ENCODE measurements around the gene CLPTM1.
"Not testable (repeated sequence)": the region's sequence is repeated elsewhere in the genome, so short reads cannot be mapped to it uniquely, and the experiment has no call there.

Gene CLPTM1

DNA sequence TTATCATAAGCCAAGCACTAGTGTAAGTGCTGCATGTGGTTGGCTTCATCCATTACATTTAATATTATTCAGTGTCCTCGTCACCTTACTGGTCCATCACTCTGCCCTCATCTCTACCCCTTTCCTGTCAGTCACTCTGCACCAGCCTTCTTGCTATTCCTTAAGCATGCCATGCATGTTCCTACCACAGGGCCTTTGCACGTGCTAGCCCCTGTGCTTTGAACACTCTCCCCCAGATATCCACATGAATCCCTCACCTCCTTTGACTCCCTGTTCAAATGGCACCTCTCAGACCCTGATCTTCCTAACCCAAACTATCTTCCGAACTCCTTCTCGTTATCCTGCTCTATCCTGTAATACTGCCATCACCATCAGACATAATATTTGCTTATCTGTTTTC is 42.8 kb downstream of the CLPTM1 start:
- Histone ChIP-seq H3K27ac (no peak overlapping the region), H3K9me3 (ENCODE audit: low read depth, low read length) (no peaks in the 10 kb centered on the region)
- TF ChIP-seq EZH2 (IDR thresholded peaks at IDR 0.05) (no peak), POLR2AphosphoS5 (IDR thresholded peaks at IDR 0.05; ENCODE audit: borderline replicate concordance, low read depth, low read length) (no peak), FOXP2 (optimal IDR thresholded peaks at IDR 0.05; ENCODE audit: control extremely low read depth, extremely low read length, insufficient read depth) (no peak)

GRCh38 chr19:44999131-44999925 is 44.1 kb downstream of the CLPTM1 start:
- not testable (repeated sequence) for H3K9me3 ChIP-seq (ENCODE audit: low read depth, low read length); H3K9ac ChIP-seq (ENCODE audit: insufficient read length)

More for the DNA sequence above, 42.8 kb downstream of the CLPTM1 start:
- no peak overlapping the region for H3K9ac ChIP-seq (ENCODE audit: insufficient read length)
- no peak overlapping the region for H3K4me3 ChIP-seq
- H3K36me3 ChIP-seq (ENCODE audit: insufficient read depth, low read length), result no peaks in the 10 kb centered on the region
- DNase-seq (ENCODE audit: low read depth, low spot score), result no peak

DNA sequence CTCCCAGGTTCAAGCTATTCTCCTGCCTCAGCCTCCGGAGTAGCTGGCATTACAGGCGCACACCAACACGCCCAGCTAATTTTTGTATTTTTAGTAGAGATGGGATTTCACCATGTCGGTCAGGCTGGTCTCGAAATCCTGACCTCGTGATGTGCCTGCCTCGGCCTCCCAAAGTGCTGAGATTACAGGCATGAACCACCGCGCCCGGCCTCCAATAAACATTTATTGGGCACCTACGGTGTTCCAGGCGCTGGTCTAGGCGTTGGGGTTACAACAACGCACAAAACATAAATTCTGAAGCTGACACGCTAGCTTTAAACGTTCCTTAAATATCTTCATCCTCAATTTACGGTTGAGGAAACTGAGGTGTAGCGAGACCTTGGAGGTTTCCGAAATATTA is 45.5 kb downstream of the CLPTM1 start:
- H3K9me3 ChIP-seq (ENCODE audit: low read depth, low read length); H3K27ac ChIP-seq; DNase-seq (ENCODE audit: low read depth, low spot score); H3K36me3 ChIP-seq (ENCODE audit: insufficient read depth, low read length): not testable (repeated sequence)
- peak overlapping the region; percentile 29 for H3K9ac ChIP-seq (ENCODE audit: insufficient read length)
- peak overlapping the region; percentile 81 for H3K4me3 ChIP-seq

More at GRCh38 chr19:44999131-44999925, 44.1 kb downstream of the CLPTM1 start:
- DNase-seq (ENCODE audit: low read depth, low spot score); H3K36me3 ChIP-seq (ENCODE audit: insufficient read depth, low read length); H3K27ac ChIP-seq; H3K4me3 ChIP-seq: not testable (repeated sequence)

DNA sequence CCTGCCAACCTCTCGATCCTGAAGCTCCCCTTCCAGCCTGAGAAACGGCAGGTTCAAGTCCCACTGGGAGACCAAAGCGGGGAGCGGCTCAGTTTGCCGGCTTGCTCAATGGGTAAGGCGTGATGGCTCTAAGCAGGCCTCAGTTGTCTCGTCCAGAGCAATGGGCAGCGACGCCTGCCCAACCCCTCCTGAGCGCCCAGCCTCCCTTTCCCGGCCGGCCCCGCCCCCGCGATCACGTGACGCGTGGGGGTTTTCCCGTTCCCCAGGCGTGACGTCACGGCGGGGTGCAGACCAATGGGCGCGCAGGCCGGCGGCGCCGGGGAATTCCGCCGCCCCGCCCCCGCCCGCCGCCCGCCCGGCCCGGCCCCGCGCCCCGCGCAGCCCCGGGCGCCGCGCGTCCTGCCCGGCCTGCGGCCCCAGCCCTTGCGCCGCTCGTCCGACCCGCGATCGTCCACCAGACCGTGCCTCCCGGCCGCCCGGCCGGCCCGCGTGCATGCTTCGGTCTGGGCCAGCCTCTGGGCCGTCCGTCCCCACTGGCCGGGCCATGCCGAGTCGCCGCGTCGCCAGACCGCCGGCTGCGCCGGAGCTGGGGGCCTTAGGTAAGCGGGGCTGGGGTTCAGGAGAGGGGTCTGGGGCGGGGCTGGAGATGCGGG is 46.0 kb downstream of the CLPTM1 start, which contains the start of gene RELB:
Gene RELB, plus strand, starts transcription at position 378 of the 653 bp plus-strand sequence. Its CDS starts 116 bp downstream, at position 494.
- peak within 1 kb of the TSS; percentile 86 for H3K4me3 ChIP-seq
- H3K9me3 ChIP-seq (ENCODE audit: low read depth, low read length), result no peaks in the 10 kb centered on the region
- no peak for TF ChIP-seq POLR2AphosphoS5 (IDR thresholded peaks at IDR 0.05; ENCODE audit: borderline replicate concordance, low read depth, low read length)
- TF ChIP-seq FOXP2 (optimal IDR thresholded peaks at IDR 0.05; ENCODE audit: control extremely low read depth, extremely low read length, insufficient read depth), result no peak
- DNase-seq (ENCODE audit: low read depth, low spot score), result no peak
- peak within 1 kb of the TSS; percentile 42; the same call in 1 of the 2 replicates for H3K27ac ChIP-seq
- H3K9ac ChIP-seq (ENCODE audit: insufficient read length), result peak within 1 kb of the TSS; percentile 59
- no peaks in the 10 kb centered on the region for H3K36me3 ChIP-seq (ENCODE audit: insufficient read depth, low read length)

GRCh38 chr19:45003485-45003884 is 48.3 kb downstream of the CLPTM1 start:
- Histone ChIP-seq H3K9ac (ENCODE audit: insufficient read length) (no peak overlapping the region), H3K4me3 (no peak overlapping the region), H3K27ac (no peak overlapping the region), H3K9me3 (ENCODE audit: low read depth, low read length) (no peaks in the 10 kb centered on the region), H3K36me3 (ENCODE audit: insufficient read depth, low read length) (no peaks in the 10 kb centered on the region)
- TF ChIP-seq POLR2AphosphoS5 (IDR thresholded peaks at IDR 0.05; ENCODE audit: borderline replicate concordance, low read depth, low read length) (no peak), FOXP2 (optimal IDR thresholded peaks at IDR 0.05; ENCODE audit: control extremely low read depth, extremely low read length, insufficient read depth) (no peak), EZH2 (IDR thresholded peaks at IDR 0.05) (no peak)
- DNase-seq (ENCODE audit: low read depth, low spot score), result no peak

DNA sequence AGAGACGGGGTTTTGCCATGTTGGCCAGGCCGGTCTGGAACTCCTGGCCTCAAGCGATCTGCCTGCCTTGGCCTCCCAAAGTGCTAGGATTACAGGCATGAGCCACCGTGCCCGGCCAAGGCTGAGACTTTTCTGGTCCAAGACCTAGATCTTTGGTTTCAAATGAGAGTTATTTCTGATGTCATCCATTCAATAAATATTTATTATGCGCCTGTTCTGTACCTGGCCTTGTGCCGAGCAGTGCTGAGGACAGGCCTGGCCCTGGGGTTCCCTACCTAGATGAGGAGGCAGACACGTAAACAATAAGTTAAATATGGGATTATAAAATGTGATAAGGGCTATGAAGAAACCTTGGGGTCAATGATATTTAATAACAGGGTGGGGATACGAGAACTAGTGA is 50.6 kb downstream of the CLPTM1 start:
- H3K9me3 ChIP-seq (ENCODE audit: low read depth, low read length), result no peaks in the 10 kb centered on the region
- no peaks in the 10 kb centered on the region for H3K36me3 ChIP-seq (ENCODE audit: insufficient read depth, low read length)
- H3K27ac ChIP-seq, result no peak overlapping the region
- TF ChIP-seq POLR2AphosphoS5 (IDR thresholded peaks at IDR 0.05; ENCODE audit: borderline replicate concordance, low read depth, low read length), result no peak
- TF ChIP-seq EZH2 (IDR thresholded peaks at IDR 0.05), result no peak
- TF ChIP-seq FOXP2 (optimal IDR thresholded peaks at IDR 0.05; ENCODE audit: control extremely low read depth, extremely low read length, insufficient read depth), result no peak
- no peak for DNase-seq (ENCODE audit: low read depth, low spot score)
- H3K4me3 ChIP-seq, result no peak overlapping the region
- no peak overlapping the region for H3K9ac ChIP-seq (ENCODE audit: insufficient read length)

- Histone ChIP-seq H3K9me3 (ENCODE audit: low read depth, low read length) (no peaks in the 10 kb centered on the region), H3K27ac (no peak overlapping the region), H3K36me3 (ENCODE audit: insufficient read depth, low read length) (no peaks in the 10 kb centered on the region), H3K4me3 (no peak overlapping the region), H3K9ac (ENCODE audit: insufficient read length) (no peak overlapping the region)
- TF ChIP-seq POLR2AphosphoS5 (IDR thresholded peaks at IDR 0.05; ENCODE audit: borderline replicate concordance, low read depth, low read length) (no peak), EZH2 (IDR thresholded peaks at IDR 0.05) (no peak), FOXP2 (optimal IDR thresholded peaks at IDR 0.05; ENCODE audit: control extremely low read depth, extremely low read length, insufficient read depth) (no peak)
- DNase-seq (ENCODE audit: low read depth, low spot score), result no peak
Observed at GRCh38 chr19:45008552-45008951, 53.4 kb downstream of the CLPTM1 start.

GRCh38 chr19:45009625-45010255 is 54.6 kb downstream of the CLPTM1 start:
- Histone ChIP-seq H3K36me3 (ENCODE audit: insufficient read depth, low read length) (no peaks in the 10 kb centered on the region), H3K9ac (ENCODE audit: insufficient read length) (no peak overlapping the region), H3K9me3 (ENCODE audit: low read depth, low read length) (no peaks in the 10 kb centered on the region), H3K27ac (no peak overlapping the region), H3K4me3 (no peak overlapping the region)
- TF ChIP-seq FOXP2 (optimal IDR thresholded peaks at IDR 0.05; ENCODE audit: control extremely low read depth, extremely low read length, insufficient read depth), result no peak
- no peak for TF ChIP-seq EZH2 (IDR thresholded peaks at IDR 0.05)
- no peak for TF ChIP-seq POLR2AphosphoS5 (IDR thresholded peaks at IDR 0.05; ENCODE audit: borderline replicate concordance, low read depth, low read length)
- DNase-seq (ENCODE audit: low read depth, low spot score), result no peak
